HG03159 (cell line): ENCODE measurements around the gene KLHDC9.

Source experiments
- ATAC-seq: cut with Tn5 transposase; IDR thresholded peaks from one replicate; pipeline ENCODE4 v1.9.1; 2021; ENCODE audit warnings: mild to moderate bottlenecking, moderate library complexity; ENCODE audit not compliant: unreplicated experiment

Gene KLHDC9

GRCh38 chr1:161074676-161075368, 23.3 kb upstream of the KLHDC9 start:
- no peak for ATAC-seq

GRCh38 chr1:161076410-161076809, 21.8 kb upstream of the KLHDC9 start:
- ATAC-seq = no peak

GRCh38 chr1:161077426-161077825, 20.7 kb upstream of the KLHDC9 start:
- ATAC-seq = no peak

- no peak for ATAC-seq
Measured at GRCh38 chr1:161079436-161080110, 18.6 kb upstream of the KLHDC9 start.

- no peak for ATAC-seq
Measured at GRCh38 chr1:161080441-161081405, 17.4 kb upstream of the KLHDC9 start.

GRCh38 chr1:161081519-161081918, 16.6 kb upstream of the KLHDC9 start:
- no peak for ATAC-seq

GRCh38 chr1:161082483-161082882, 15.7 kb upstream of the KLHDC9 start:
- ATAC-seq = no peak

GRCh38 chr1:161082996-161083747, 15.0 kb upstream of the KLHDC9 start:
- ATAC-seq = no peak

- no peak for ATAC-seq
Measured at GRCh38 chr1:161083748-161084596, 14.2 kb upstream of the KLHDC9 start.

GRCh38 chr1:161084597-161084988, 13.6 kb upstream of the KLHDC9 start:
- ATAC-seq = no peak

- no peak for ATAC-seq
Measured at GRCh38 chr1:161085165-161085564, 13.0 kb upstream of the KLHDC9 start.

GRCh38 chr1:161086457-161086856, 11.7 kb upstream of the KLHDC9 start:
- ATAC-seq = no peak

- ATAC-seq = no peak
Measured at GRCh38 chr1:161088587-161089110, 9.5 kb upstream of the KLHDC9 start.

- no peak for ATAC-seq
Measured at GRCh38 chr1:161089251-161089924, 8.8 kb upstream of the KLHDC9 start, which contains the start of gene NECTIN4. NECTIN4 (minus strand) TSS chr1:161089558; CDS start chr1:161089296, 262 bp downstream.

GRCh38 chr1:161089938-161090337, 8.2 kb upstream of the KLHDC9 start:
- no peak for ATAC-seq

GRCh38 chr1:161090617-161091016, 7.5 kb upstream of the KLHDC9 start:
- ATAC-seq = no peak

- no peak for ATAC-seq
Measured at GRCh38 chr1:161091093-161091492, 7.1 kb upstream of the KLHDC9 start.

- ATAC-seq = no peak
Measured at GRCh38 chr1:161091796-161092507, 6.2 kb upstream of the KLHDC9 start.
